Measurements from ENCODE around the gene SHH.

Gene SHH

DNA sequence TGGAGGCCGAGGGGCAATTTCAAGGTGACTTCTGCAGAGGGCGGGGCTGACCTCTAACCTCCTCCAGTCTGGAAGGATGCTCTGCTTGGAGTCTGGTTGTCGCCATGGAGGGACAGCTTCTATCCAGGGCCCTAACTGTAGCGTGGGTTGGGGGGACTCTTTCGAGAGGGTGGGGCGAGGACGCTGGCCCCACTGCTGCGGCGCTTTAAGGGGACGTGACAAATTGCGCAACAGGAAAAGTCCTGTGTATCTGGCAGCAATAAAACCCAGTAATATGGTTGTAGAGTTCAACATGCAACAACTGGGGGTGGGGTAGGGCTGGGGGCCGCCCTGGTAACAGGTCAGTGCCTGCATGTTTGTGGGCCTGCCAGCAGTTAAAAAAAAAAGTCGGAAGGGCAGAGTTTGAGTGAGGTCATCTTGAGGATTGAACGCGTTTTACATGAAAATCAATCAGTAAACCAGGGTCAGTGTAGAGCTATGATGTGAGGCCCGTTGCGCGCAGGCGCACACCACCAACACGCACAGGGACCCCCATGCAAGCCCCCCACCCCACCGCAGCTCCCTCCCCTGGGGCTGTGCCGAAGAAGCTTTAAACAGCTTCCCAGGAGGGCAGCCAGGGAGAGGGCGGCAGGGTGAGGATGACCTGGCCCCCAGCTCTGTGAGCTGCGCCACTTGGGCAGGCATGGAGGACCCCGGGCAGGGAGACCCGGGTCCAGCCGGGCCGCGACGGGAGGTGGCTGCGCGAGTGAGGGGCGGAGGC, 4.3 kb downstream of the SHH start:
- H3K27ac ChIP-seq: no peak overlapping the region
- no peak for DNase-seq (ENCODE audit: low read depth, low spot score)

GRCh38 chr7:155807065-155807671, 5.1 kb downstream of the SHH start:
- DNase-seq (ENCODE audit: low read depth, low spot score): no peak
- H3K27ac ChIP-seq: no peak overlapping the region

DNA sequence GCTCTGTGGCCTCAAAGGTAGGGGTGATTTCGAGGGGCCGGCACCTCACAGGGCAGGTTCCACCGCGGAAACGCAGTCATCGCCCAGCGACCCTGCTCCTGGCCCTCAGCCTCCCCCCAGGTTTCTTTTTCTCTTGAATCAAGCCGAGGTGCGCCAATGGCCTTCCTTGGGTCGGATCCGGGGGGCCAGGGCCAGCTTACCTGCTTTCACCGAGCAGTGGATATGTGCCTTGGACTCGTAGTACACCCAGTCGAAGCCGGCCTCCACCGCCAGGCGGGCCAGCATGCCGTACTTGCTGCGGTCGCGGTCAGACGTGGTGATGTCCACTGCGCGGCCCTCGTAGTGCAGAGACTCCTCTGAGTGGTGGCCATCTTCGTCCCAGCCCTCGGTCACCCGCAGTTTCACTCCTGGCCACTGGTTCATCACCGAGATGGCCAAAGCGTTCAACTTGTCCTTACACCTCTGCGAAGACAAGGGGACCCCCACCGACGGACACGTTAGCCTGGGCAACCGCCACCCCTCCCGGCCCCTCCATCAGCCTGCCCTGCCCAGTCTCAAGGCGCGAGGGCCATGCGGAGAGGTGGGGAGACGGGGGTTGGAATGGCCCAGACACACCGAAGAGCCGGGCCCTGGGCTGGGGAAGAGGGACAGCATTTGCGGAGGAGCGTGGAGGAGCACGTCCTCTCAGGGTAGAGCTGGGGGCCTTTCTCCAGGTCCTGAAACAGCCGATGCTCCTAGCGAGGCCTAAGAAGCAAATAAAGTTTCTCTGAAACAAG, 6.0 kb downstream of the SHH start:
- no peak for DNase-seq (ENCODE audit: low read depth, low spot score)
- no peak overlapping the region for H3K27ac ChIP-seq

- H3K27ac ChIP-seq: no peak overlapping the region
Observed at GRCh38 chr7:155805826-155806095, 6.5 kb downstream of the SHH start.

DNA sequence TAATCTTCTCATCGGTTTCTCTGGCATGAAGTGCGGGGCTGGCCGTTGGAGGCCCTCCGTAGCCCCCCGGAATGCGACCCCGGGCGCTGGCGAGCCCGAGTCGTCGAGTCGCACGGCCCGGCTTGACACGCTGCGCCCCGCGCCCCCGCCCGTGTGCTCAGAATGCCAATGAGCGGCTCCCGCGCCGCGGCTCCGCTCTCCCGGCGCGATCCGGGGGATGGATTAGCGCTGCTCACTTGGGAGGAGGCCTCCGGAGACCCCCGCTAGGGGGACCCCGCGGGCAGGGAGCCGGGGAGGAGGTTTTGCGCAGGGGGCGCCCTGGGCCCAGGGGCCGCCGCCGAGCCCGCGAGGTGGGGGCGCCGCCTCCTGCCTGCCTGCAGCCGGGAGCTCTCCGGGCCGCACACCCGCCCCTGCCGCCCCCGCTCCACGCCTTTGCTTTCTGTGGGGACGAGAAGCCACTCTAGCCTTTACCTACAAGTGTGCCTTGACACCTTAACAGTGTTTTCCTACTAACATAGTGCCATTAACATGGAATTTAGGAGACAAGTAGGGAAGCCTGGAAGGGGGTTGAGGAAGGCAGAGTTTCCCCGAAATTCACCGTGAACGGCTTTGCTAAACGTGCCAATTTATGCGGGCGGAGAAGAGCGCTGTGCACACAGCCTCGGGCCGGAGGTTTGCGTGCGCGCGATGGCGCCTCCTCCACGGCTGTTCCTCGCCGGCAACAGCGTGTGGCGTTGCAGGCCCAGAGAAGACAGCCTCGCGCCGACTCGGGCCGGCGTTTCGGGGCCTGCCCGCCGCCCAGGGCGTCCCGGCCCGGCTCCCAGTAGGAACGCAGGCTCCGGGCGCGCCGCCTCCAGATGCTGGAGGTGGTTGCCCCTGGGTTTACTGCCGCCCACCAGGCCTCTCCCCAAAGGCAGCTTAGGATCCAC, 7.1 kb downstream of the SHH start:
- DNase-seq (ENCODE audit: low read depth, low spot score): no peak
- H3K27ac ChIP-seq: no peak overlapping the region

More at GRCh38 chr7:155805826-155806095, 6.5 kb downstream of the SHH start:
- no peak for DNase-seq (ENCODE audit: low read depth, low spot score)

- no peak for DNase-seq (ENCODE audit: low read depth, low spot score)
- no peak overlapping the region for H3K27ac ChIP-seq
Observed at GRCh38 chr7:155804431-155804831, 7.8 kb downstream of the SHH start.

GRCh38 chr7:155803418-155804376, 8.6 kb downstream of the SHH start:
- H3K27ac ChIP-seq: no peak overlapping the region
- DNase-seq (ENCODE audit: low read depth, low spot score): no peak

DNA sequence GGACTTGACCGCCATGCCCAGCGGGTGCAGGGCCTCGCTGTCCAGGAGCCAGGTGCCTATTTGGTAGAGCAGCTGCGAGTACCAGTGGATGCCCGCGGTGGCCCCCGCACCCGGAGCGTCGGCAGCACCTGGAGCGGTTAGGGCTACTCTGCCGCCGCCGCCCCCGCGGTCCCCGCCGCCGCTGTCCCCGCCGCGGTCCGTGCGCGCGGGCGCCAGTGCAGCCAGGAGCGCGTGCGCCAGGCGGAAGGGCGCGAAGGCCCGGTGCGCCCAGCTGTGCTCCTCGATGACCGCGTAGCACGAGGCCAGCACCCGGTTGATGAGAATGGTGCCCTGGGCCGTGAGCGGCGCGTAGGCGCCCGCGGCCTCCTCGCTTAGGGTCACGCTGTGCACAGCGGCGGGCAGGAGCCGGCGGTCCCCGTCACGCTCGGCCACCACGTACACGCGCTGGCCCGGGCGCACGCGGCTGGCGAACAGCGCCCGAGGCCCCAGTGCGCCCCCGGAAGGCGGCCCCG, 9.3 kb downstream of the SHH start:
- H3K27ac ChIP-seq: no peak overlapping the region
- DNase-seq (ENCODE audit: low read depth, low spot score): no peak

DNA sequence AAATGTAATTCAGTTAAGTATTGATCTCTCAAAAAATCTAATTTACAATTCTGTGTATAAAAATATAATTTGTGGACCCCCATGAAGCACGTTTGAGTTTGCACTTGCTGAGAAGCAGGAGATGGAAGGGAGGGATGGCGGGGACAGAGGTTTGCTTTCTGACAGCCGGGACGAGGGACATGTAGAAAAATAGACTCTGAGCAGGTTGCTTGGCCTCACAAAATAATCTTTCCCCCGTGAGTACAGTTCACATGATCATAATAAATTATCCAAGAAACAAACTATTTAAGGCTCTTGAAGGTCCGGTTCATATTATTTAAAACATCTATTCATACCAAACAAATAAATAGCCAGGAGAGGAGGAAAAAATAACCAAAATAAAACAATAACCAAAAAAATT, 10.0 kb downstream of the SHH start:
- no peak for DNase-seq (ENCODE audit: low read depth, low spot score)
- H3K27ac ChIP-seq: no peak overlapping the region

DNA sequence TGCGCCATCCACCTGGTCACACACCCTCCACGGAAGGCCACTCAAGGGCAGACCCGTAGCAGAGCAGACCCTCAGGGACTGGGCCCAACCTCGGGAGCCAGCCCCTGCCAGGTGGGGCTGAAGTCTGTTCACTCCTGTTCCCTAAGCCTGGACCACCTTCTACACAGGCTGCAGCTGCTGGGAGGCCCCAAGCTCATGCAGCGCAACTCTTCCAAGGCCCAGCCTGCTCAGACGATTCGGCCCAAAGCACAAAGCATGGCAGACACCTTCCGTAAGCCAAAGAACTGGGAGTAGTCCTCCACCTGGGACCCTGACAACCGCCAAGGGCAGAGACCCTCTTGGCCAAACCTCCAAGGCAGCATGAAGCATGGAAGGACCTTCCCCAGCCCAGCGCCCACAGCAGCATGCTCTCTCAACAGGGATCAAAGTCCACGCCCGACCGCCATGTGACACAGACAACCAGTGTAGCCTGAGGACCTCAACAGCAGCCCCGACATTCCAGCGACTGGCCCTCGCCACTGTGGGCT, 11.5 kb downstream of the SHH start:
- no peak for DNase-seq (ENCODE audit: low read depth, low spot score)

DNA sequence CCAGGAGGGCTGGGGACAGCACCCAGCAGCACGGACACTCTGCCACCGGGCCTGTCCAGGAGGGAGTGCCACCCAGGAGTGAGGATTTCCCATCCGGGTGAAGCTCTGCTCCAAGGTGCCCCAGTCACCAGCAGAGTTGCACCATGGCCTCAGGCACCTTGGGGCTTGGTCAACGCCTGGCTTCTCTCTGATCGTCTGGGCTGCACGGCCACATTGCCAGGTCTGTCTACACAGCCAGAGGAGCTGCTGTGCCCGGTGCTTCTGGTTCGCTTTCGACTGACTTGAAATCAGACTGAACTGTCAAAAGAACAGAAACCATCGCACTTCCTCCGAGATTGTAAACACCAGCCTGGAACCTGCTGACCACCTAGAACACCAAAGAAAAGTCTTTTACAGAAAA, 12.0 kb downstream of the SHH start:
- H3K27ac ChIP-seq: no peak overlapping the region
- no peak for DNase-seq (ENCODE audit: low read depth, low spot score)

More for the DNA sequence above, 11.5 kb downstream of the SHH start:
- H3K27ac ChIP-seq: no peak overlapping the region

DNA sequence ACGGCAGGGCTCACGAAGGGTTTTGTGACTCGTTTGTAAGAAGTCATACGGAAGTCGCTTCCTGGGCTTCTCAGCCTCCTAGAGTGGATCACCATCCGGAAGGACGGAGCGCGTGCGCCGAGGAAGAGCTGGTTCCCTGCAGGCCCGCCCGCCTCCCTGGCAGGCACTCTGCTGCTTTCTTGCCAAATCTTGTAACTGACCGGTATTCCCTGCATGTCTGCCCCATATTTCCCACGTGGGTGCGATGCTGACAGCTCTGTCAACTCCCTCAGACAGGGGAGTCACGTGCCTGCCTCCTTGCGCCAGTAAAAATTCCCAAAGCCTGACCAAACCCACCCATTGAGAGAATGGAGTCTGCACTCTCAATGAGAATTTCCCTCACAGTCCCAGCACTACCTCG, 12.7 kb downstream of the SHH start:
- no peak overlapping the region for H3K27ac ChIP-seq
- DNase-seq (ENCODE audit: low read depth, low spot score): no peak

- no peak overlapping the region for H3K27ac ChIP-seq
- DNase-seq (ENCODE audit: low read depth, low spot score): no peak
Observed at GRCh38 chr7:155798673-155799439, 13.4 kb downstream of the SHH start.

DNA sequence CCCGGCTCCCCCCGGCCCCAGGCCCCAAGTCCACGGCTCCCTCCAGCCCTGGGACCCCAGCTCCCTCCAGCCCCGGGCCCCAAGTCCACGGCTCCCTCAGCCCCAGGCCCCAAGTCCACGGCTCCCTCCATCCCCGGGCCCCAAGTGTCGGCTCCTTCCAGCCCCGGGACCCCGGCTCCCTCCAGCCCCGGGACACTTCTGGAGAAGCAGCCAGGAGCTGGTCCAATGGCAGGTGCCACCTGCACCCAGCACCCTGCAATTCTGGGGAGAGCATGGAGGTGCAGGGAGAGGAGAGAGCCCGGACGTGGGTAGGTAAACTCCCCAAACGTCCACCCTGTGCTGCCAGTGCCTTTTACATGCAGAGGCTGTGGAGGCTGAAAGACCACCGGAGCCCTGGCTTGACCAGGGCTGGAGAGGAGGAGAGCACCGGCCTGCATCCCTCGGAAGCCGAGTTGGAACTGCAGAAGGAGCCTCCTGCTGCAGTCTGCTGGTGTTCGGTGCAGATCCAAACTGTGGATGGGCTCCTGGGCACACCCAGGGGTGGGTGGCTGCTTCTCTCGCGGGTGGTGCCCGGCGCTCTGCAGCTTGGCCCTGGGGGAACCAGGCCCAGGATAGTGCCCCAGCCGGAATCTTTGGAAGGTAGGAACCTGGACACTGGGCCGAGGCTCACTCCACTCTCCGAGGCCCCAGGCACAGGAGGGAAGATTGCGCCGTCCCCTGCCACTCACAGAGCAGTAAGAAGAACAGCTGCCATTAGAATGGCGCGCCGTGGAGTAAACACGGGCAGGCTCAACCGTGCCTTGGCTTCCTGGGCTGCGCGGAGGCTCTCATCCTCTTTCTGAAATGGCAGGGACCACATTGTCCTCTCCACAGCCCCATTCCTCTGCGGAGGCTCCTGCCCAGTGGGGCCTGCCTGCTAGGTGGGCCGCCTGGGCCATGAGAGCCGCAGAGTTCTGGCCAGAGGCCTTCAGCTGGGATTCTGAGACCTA, 14.7 kb downstream of the SHH start:
- DNase-seq (ENCODE audit: low read depth, low spot score): no peak
- H3K27ac ChIP-seq: no peak overlapping the region

DNA sequence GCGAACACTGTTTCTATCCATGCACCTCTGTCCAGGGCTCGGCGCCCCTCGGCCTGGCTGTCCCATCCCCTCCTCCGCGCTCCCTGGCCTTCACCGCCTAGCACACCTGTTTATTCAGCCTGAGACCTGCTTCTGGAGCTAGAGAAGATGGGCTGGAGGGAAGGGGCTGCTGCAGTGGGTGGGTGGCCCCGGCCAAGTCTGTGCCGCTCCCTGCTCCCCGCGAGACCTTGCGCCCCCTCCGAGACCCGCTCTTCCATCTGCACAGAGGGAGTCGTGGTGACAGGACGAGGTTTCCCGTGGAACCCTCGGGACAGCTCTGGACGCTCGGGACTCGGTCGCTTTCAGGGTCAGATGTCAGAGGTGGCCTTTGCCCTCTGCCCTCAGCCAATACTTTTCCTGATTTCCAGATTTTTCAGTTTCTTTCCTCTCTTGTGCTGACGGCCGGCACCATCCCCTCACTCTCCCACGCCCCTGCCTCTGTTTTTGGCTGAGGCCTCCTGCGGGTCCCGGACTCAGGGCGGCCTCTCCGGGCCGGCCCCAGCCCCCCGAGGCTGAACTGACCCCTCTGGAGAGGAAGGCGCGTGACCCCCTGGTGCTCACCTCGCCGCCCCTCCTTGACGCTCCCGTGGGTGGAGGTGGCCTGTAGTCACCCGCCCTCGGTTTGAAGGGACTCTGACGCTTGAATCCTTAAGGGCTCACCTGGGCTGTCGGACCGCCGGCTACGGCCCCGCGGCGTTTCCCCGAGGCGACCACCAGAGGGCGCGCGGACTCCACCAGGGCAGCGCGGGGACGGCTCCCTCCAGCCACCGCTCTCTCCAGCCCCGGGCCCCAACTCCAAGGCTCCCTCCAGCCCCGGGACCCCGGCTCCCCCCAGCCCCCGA, 15.6 kb downstream of the SHH start:
- H3K27ac ChIP-seq: no peak overlapping the region
- DNase-seq (ENCODE audit: low read depth, low spot score): no peak

DNA sequence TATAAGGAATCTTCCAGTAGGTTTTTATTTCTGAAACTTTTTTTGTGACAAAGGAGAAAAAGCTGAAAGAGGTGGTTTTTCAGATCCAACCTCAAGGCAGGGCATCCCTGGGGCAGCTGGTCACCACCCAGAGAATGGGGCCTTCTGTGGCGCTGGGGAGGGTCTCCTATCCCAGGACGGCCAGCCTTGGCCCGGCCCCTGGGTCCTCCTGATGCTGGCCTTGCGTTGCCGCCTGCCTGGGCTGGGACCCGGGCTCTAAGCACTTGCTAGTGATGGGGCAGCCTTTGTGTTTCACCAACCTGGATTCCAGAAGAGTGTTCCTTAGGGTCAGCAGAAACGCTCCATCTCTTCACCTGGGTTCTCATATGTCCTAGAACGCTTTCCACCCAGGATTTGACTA, 16.3 kb downstream of the SHH start:
- DNase-seq (ENCODE audit: low read depth, low spot score): no peak

More for the DNA sequence above, 16.3 kb downstream of the SHH start:
- no peak overlapping the region for H3K27ac ChIP-seq
